Hematopoietic multipotent progenitor cell (in vitro differentiated cells): ENCODE measurements around the gene CFAP68. TPM values are rescaled to one million over a fixed set of nuclear protein-coding genes. Genes with fewer than 3 reads are reported as not detected.
"Not testable (repeated sequence)": the region's sequence is repeated elsewhere in the genome, so short reads cannot be mapped to it uniquely, and the experiment has no call there.

ENCODE experiments used
- DNase-seq, 3 donors: peaks; one replicate each; pipeline ENCODE4 v3.0.0-alpha.2; 2011 to 2015; ENCODE audit warnings: low read depth in 2 of 3, low spot score in 2 of 3
- small RNA-seq: library from RNA; depleted of rRNA; stranded (forward); fragments of <200 nt; gene quantifications from one replicate; pipeline ENCODE3, GENCODE V24; 2012
- total RNA-seq: library from RNA; depleted of rRNA; stranded (reverse); fragments of >200 nt; gene quantifications from one replicate; pipeline ENCODE4 v1.2.3, GENCODE V29; 2012

Gene CFAP68
- total RNA-seq, 1 donor: 33.4 TPM

DNA sequence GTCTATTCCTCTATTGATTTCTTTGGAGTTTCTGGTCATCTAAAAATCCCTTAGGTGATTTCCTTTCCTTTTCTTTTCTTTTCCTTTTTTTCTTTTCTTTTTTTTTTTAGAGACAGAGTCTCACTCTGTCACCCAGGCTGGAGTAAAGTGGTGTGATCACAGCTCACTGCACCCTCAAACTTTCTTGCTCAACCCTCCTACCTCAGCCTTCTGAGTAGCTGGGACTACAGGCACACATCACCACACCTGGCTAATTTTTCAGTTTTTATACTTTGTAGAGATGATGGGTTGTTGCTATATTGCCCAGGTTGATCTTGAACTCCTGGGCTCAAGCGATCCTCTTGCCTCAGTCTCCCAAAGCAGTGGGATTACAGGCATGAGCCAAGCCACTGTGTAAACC is 37.4 kb downstream of the CFAP68 start:
- DNase-seq: no peak

GRCh38 chr11:111917312-111917711 is 38.0 kb downstream of the CFAP68 start:
- no peak for DNase-seq

- no peak for DNase-seq
Measured at GRCh38 chr11:111917788-111918187, 38.4 kb downstream of the CFAP68 start.

DNA sequence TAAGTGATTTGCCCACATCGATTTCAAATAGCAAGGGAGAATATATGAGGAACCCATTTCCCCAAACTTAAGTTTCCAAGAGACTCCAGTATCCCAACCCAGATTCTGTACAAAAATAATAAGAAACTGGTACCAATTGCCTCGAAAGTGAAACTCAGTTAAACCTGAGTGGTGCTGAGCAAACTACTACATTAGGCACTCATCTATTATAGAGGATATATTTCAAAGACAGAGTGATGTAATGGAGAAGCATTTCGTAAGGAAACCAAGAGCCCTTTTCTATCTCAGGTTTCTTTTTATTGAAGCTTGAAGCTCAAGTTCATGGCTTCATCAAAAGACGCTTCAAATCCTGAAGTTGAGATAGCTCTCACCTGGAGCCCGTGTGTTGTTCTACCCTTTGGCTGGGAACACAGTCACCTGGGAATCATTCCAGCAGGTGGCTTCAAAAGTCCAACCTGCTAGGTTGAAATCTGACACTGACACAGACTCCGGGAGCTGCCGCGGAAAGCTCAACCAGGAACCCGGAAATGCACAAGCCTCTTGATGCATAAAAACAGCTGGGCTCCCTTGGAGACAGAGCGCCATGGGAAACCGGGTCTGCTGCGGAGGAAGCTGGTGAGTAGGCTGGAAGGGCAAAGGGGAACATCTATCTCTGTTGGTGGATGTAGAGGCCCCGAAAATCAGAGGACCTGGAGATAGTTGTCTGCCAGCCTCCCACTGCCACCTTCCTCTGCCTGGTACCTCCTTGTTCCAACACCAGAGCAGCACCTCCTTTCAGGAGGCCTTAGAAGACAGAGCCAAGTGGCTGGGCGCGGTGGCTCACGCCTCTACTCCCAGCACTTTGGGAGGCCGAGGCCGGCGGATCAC is 39.3 kb downstream of the CFAP68 start, which contains the start of gene C11orf52:
Gene C11orf52 (plus strand): TSS at position 524 of the 867 bp plus-strand sequence. CDS start 60 bp downstream, at position 584.
- no peak for DNase-seq

GRCh38 chr11:111920908-111921307 is 41.6 kb downstream of the CFAP68 start:
- no peak for DNase-seq

GRCh38 chr11:111921541-111922230 is 42.3 kb downstream of the CFAP68 start:
- DNase-seq: no peak

GRCh38 chr11:111922803-111923202 is 43.5 kb downstream of the CFAP68 start:
- no peak for DNase-seq

- DNase-seq: no peak
Measured at GRCh38 chr11:111923351-111923788, 44.0 kb downstream of the CFAP68 start.

DNA sequence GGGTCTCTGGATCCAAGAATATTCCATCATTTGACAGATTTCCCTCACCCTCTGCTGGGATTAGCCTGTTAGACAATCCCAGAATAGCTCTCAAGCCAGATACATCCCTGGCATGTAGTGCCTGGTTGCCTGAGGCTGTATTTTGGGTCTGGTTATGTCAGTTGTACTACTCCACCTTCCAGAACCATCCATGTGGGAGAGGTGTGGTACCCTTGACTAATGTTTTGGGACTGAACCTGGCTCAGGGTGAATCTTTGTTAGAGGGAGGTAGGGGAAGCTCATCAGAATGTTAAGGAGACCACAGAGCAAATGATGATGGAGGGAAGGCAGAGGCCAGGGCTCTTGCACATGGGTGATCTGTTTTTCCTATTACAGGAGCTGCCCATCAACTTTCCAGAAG is 44.6 kb downstream of the CFAP68 start:
- DNase-seq: no peak

DNA sequence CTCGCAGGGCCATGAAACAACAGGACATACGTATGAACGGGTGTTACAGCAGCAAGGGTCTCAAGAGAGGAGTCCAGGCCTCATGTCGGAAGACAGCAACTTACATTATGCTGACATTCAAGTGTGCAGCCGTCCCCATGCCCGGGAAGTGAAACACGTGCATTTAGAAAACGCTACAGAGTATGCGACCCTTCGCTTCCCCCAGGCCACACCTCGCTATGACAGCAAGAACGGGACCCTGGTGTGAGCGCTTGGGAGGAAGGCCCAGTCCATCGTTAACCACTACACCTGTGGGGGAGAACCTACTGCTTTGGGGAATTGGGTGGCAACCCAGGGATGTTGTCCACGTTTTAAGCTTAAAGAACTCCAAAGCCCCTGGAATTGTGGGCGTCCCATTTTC is 46.6 kb downstream of the CFAP68 start:
- no peak for DNase-seq

GRCh38 chr11:111926505-111927391 is 47.4 kb downstream of the CFAP68 start:
- DNase-seq: peak; percentile 78 to 97 (median 95)

GRCh38 chr11:111930472-111930871 is 51.1 kb downstream of the CFAP68 start:
- no peak for DNase-seq

DNA sequence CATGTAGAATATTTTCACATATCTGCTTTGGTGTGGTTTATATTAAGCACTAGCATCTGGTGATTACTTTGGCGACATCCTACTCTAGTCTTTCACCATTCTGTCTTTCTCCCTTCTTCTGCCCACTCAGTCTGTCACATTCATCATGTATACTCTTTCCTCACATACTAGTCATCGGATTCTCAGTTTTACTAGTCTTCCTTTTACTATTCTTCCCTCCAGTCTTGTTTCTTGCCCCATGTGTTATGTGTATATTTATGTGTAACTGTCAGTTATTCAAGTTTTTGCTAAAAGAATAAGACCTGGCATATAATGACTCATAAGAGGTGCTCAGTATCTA is 53.2 kb downstream of the CFAP68 start:
- DNase-seq: no peak

- DNase-seq: not testable (repeated sequence)
Measured at GRCh38 chr11:111933176-111933575, 53.8 kb downstream of the CFAP68 start.

GRCh38 chr11:111933872-111934271 is 54.5 kb downstream of the CFAP68 start:
- DNase-seq: no peak

- no peak for DNase-seq
Measured at GRCh38 chr11:111934306-111934705, 55.0 kb downstream of the CFAP68 start.

Small RNA genes within 50 kb of the gene (small RNA-seq; reads per million reads assigned to genes)
- gene C11orf52: not detected
- not detected for gene GNG5P3
- not detected for gene RNA5SP351
- not detected for gene RPL37AP8

Other genes starting within 250 kb of the CFAP68 start
- 13.5 TPM for gene PPP2R1B, start 113.2 kb upstream of the CFAP68 start, total RNA-seq
- 27.7 TPM for gene ALG9, start 8.0 kb upstream of the CFAP68 start, total RNA-seq
- 3.2 TPM for gene FDXACB1, start 376 bp upstream of the CFAP68 start, total RNA-seq
- gene CRYAB, start 32.2 kb downstream of the CFAP68 start, total RNA-seq: not detected
- not detected for gene HSPB2, start 33.2 kb downstream of the CFAP68 start, total RNA-seq
- gene C11orf52, start 39.4 kb downstream of the CFAP68 start, total RNA-seq: not detected
- gene DIXDC1, start 57.8 kb downstream of the CFAP68 start, total RNA-seq: 2.7 TPM
- 16.7 TPM for gene DLAT, start 145.9 kb downstream of the CFAP68 start, total RNA-seq
- 0.54 TPM for gene PIH1D2, start 194.5 kb downstream of the CFAP68 start, total RNA-seq
- 12.1 TPM for gene NKAPD1, start 194.8 kb downstream of the CFAP68 start, total RNA-seq
- gene TIMM8B, start 207.2 kb downstream of the CFAP68 start, total RNA-seq: 39.6 TPM
- 156 TPM for gene SDHD, start 207.3 kb downstream of the CFAP68 start, total RNA-seq